NB4 (cell line): ENCODE results near the gene LRBA.

Source experiments
- MYC ChIP-seq: IDR thresholded peaks from 2 replicates; pipeline ENCODE4 v1.6.1; 2011; ENCODE audit warnings: low read depth, low read length
- POLR2A ChIP-seq: IDR thresholded peaks from 2 replicates; pipeline ENCODE4 v1.6.1; 2011; ENCODE audit warnings: mild to moderate bottlenecking; ENCODE audit not compliant: insufficient read length; ENCODE audit errors: extremely low read depth
- TF ChIP-seq, protein P1 (sequence below): IDR thresholded peaks from one replicate; pipeline ENCODE4 v1.5.1; 2012; ENCODE audit warnings: low read depth, low read length
- TF ChIP-seq, protein P2 (sequence below): IDR thresholded peaks from 2 replicates; pipeline ENCODE4 v1.6.1; 2011; ENCODE audit warnings: low read depth, low read length

DNA sequence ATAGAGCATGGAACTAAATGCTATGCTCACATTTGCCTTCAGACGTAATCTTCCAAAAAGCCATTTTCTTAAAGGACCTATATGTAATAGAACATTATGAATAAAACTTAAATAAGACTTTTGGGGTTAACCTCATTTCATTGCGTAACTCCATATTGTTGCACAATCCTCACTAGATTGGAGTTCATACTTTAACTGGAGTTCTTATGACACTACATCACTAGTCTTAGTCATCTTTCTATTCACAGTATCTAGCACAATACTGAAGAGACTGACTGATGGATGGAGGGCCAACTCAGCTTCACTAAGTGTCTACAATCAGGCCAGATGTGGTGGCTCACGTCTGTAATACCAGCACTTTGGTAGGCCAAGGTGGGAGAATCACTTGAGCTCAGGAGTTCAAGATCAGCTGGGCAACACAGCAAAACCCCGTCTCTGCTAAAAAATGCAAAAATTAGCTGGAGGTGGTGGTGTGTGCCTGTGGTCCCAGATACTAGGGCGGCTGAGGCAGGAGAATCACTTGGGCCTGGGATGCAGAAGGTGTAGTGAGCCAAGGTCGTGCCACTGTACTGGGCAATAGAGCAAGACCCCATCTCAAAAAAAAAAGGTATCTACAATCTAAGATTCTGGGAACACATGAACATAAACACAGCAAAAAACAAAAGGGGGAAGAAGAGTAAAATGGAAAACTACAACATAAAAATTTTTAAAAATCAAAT lies 513.9 kb downstream of the LRBA start:
- TF ChIP-seq, protein P1, sequence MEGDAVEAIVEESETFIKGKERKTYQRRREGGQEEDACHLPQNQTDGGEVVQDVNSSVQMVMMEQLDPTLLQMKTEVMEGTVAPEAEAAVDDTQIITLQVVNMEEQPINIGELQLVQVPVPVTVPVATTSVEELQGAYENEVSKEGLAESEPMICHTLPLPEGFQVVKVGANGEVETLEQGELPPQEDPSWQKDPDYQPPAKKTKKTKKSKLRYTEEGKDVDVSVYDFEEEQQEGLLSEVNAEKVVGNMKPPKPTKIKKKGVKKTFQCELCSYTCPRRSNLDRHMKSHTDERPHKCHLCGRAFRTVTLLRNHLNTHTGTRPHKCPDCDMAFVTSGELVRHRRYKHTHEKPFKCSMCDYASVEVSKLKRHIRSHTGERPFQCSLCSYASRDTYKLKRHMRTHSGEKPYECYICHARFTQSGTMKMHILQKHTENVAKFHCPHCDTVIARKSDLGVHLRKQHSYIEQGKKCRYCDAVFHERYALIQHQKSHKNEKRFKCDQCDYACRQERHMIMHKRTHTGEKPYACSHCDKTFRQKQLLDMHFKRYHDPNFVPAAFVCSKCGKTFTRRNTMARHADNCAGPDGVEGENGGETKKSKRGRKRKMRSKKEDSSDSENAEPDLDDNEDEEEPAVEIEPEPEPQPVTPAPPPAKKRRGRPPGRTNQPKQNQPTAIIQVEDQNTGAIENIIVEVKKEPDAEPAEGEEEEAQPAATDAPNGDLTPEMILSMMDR: no peak
- TF ChIP-seq POLR2A (no peak), MYC (no peak)
- TF ChIP-seq, protein P2, sequence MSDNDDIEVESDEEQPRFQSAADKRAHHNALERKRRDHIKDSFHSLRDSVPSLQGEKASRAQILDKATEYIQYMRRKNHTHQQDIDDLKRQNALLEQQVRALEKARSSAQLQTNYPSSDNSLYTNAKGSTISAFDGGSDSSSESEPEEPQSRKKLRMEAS: no peak
